Measurements from ENCODE around the gene ENAH. TPM values are rescaled to one million over a fixed set of nuclear protein-coding genes. Genes with fewer than 3 reads are reported as not detected.
A peak's percentile ranks its signal among the peaks of the same experiment; 100 is the strongest.

Gene ENAH
- polyA plus RNA-seq (50.2 to 63.8 TPM (median 61.0 TPM) in 3 replicates), polyA minus RNA-seq (25.2 to 127 TPM (median 102 TPM) in 3 replicates)
- polyA plus RNA-seq (2011; ENCODE audit: low read depth), result 65.7 TPM
- polyA plus RNA-seq (2011; cell fraction: cytosol; rRNA removed), result 69.5 and 113 TPM in 2 replicates
- polyA plus RNA-seq (2011; cell fraction: nucleus; rRNA removed), result 63.6 and 76.8 TPM in 2 replicates
- polyA plus RNA-seq (2012; ENCODE audit: low replicate concordance), result 33.5 and 59.5 TPM in 2 replicates
- 50.5 TPM for polyA minus RNA-seq (2011; cell fraction: cytosol; rRNA and poly(A)+ RNA removed)
- polyA minus RNA-seq (2011; cell fraction: nucleus; rRNA and poly(A)+ RNA removed), result 26.5 and 63.1 TPM in 2 replicates

DNA sequence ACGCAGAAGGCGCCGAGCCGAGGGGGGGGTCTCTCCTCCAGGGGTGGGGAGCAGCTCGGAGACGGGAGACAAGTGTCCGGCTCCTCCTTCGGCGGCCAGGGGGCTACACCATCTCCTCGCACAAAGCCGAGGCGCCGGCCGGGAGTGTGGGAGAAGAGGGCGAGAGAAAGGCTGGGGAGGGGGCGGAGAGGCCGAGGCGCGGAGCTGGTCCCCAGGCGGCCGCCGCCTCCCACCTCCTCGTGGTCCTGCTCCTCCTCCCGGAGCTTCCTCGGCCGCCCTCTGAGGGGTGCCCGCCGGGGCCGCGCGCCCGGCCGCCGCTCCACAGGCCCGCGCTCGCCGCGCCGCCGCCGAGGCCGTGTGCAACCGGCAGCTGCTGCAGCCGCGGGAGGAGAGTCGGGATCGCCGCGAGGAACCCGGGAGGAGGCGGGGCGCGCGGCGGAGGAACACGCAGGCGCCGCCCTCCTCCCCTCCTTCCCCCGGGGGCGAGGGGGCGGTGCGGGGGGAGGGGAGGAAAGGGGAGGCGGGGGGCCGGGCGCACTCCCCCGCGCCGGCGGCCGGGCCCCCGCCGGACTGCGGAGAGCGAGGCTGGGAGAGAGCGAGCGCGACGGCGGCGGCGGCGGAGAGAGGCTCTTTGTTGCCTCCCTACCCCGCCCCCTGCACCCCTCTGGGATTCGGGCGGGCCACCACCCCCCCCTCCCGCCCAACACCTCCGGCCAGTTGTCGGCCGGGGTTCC, at the start of gene ENAH:
Gene ENAH (minus strand): TSS at position 395 of the 734 bp plus-strand sequence. CDS start 433 bp downstream, outside the sequence.
- H2AFZ ChIP-seq (ENCODE audit: control insufficient read depth, low read length), result peak within 1 kb of the TSS; percentile 80
- no peak for DNase-seq (ENCODE audit: low read depth, low spot score)
- H3K4me3 ChIP-seq (ENCODE audit: control insufficient read depth in 2 of 3, extremely low read depth in 1 of 3, insufficient read depth in 2 of 3, low read depth in 1 of 3, low read length in 3 of 3), result peak within 1 kb of the TSS; percentile 96 to 99 (median 96)
- H3K9ac ChIP-seq (ENCODE audit: control insufficient read depth, extremely low read depth, insufficient read depth, low read length), result peak within 1 kb of the TSS; percentile 91
- peaks cover 47% of the 10 kb centered on the region for H3K79me2 ChIP-seq (ENCODE audit: control insufficient read depth, insufficient read depth, low read length)
- H3K36me3 ChIP-seq (ENCODE audit: control insufficient read depth in 2 of 2, extremely low read depth in 1 of 2, insufficient read depth in 2 of 2, low read length in 2 of 2), result no peaks in the 10 kb centered on the region
- peak within 1 kb of the TSS; percentile 92 for H3K4me2 ChIP-seq (ENCODE audit: control insufficient read depth, extremely low read depth, insufficient read depth, low read depth, low read length)
- no peak for TF ChIP-seq EZH2 (IDR thresholded peaks at IDR 0.05; ENCODE audit: low read length)
- TF ChIP-seq, protein P1, sequence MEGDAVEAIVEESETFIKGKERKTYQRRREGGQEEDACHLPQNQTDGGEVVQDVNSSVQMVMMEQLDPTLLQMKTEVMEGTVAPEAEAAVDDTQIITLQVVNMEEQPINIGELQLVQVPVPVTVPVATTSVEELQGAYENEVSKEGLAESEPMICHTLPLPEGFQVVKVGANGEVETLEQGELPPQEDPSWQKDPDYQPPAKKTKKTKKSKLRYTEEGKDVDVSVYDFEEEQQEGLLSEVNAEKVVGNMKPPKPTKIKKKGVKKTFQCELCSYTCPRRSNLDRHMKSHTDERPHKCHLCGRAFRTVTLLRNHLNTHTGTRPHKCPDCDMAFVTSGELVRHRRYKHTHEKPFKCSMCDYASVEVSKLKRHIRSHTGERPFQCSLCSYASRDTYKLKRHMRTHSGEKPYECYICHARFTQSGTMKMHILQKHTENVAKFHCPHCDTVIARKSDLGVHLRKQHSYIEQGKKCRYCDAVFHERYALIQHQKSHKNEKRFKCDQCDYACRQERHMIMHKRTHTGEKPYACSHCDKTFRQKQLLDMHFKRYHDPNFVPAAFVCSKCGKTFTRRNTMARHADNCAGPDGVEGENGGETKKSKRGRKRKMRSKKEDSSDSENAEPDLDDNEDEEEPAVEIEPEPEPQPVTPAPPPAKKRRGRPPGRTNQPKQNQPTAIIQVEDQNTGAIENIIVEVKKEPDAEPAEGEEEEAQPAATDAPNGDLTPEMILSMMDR (optimal IDR thresholded peaks at IDR 0.05 in 1 of 3, IDR thresholded peaks at IDR 0.05 in 1 of 3, conservative IDR thresholded peaks at IDR 0.05 in 1 of 3; ENCODE audit: extremely low read depth in 1 of 3, insufficient read depth in 2 of 3, low read length in 3 of 3), result no peak
- no peaks in the 10 kb centered on the region for H4K20me1 ChIP-seq (ENCODE audit: control insufficient read depth, extremely low read depth, insufficient read depth, low read length)
- no peak for FAIRE-seq
- H3K27me3 ChIP-seq (ENCODE audit: control insufficient read depth, extremely low read depth, insufficient read depth, low read length), result no peaks in the 10 kb centered on the region
- H3K27ac ChIP-seq (ENCODE audit: control insufficient read depth, insufficient read depth, low read length), result peak within 1 kb of the TSS; percentile 90
- no peaks in the 10 kb centered on the region for H3K9me3 ChIP-seq (ENCODE audit: control insufficient read depth, low read depth, low read length)
- dilution Hi-C loops (cut with MboI; ENCODE audit: extremely low pct_ligation_motif_present, low sequenced_read_pairs), result no loop called here
- H3K9me1 ChIP-seq (ENCODE audit: control insufficient read depth, extremely low read depth, insufficient read depth, low read length), result no peaks in the 10 kb centered on the region
- H3K4me1 ChIP-seq (ENCODE audit: control insufficient read depth, extremely low read depth, insufficient read depth, low read length), result peaks cover 33% of the 10 kb centered on the region

DNA sequence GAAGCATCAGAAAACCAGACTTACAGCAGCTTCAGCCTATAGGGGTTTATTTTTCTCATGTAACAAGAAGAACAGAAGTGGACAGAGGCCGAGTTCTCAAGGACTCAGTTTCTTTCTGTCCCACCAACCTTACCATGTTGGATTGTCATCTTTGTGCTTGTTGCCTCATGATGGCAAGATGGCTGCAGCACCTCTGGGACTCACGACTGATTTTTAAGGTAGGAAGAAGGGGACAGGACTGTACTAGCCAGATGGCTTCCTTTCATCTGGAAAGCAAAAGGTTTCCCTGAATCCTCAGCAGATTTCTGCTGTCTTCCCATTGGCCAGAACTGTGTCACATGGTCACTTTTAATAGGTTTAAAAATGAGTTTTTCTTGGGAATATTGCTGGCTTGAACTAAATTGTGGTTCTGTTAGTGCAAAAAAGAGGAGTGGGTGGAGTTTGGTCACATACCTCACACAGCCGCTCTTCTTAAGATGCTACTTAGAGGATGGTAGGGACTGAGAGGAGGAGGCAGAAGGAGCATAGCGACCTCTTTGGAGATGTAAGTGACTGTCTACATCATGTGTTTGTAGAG, 48.1 kb upstream of the ENAH start:
- Histone ChIP-seq H3K27me3 (ENCODE audit: control insufficient read depth, extremely low read depth, insufficient read depth, low read length) (no peaks in the 10 kb centered on the region), H3K36me3 (ENCODE audit: control insufficient read depth in 2 of 2, extremely low read depth in 1 of 2, insufficient read depth in 2 of 2, low read length in 2 of 2) (no peaks in the 10 kb centered on the region), H3K79me2 (ENCODE audit: control insufficient read depth, insufficient read depth, low read length) (no peaks in the 10 kb centered on the region), H3K9me1 (ENCODE audit: control insufficient read depth, extremely low read depth, insufficient read depth, low read length) (no peaks in the 10 kb centered on the region), H4K20me1 (ENCODE audit: control insufficient read depth, extremely low read depth, insufficient read depth, low read length) (no peaks in the 10 kb centered on the region), H3K9me3 (ENCODE audit: control insufficient read depth, low read depth, low read length) (no peaks in the 10 kb centered on the region), H3K9ac (ENCODE audit: control insufficient read depth, extremely low read depth, insufficient read depth, low read length) (no peak overlapping the region), H3K4me3 (ENCODE audit: control insufficient read depth in 2 of 3, extremely low read depth in 1 of 3, insufficient read depth in 2 of 3, low read depth in 1 of 3, low read length in 3 of 3) (no peak overlapping the region), H3K4me2 (ENCODE audit: control insufficient read depth, extremely low read depth, insufficient read depth, low read depth, low read length) (peak overlapping the region; percentile 23), H3K4me1 (ENCODE audit: control insufficient read depth, extremely low read depth, insufficient read depth, low read length) (peaks cover 19% of the 10 kb centered on the region), H2AFZ (ENCODE audit: control insufficient read depth, low read length) (no peak overlapping the region), H3K27ac (ENCODE audit: control insufficient read depth, insufficient read depth, low read length) (peak overlapping the region; percentile 46)
- dilution Hi-C loops (cut with MboI; ENCODE audit: extremely low pct_ligation_motif_present, low sequenced_read_pairs), result no loop called here
- no peak for FAIRE-seq
- DNase-seq (ENCODE audit: low read depth, low spot score), result no peak
- TF ChIP-seq EZH2 (IDR thresholded peaks at IDR 0.05; ENCODE audit: low read length), result no peak
- TF ChIP-seq, protein P1 (optimal IDR thresholded peaks at IDR 0.05 in 1 of 3, IDR thresholded peaks at IDR 0.05 in 1 of 3, conservative IDR thresholded peaks at IDR 0.05 in 1 of 3; ENCODE audit: extremely low read depth in 1 of 3, insufficient read depth in 2 of 3, low read length in 3 of 3), result no peak
